Type B pancreatic cell (in vitro differentiated cells): ENCODE results near the gene DNAH9. TPM values are rescaled to one million over a fixed set of nuclear protein-coding genes. Genes with fewer than 3 reads are reported as not detected.

ENCODE experiments used
- DNase-seq: peaks from one replicate; pipeline ENCODE4 v3.0.0; 2021; ENCODE audit warnings: mixed read lengths; ENCODE audit not compliant: unreplicated experiment; ENCODE audit errors: extremely low spot score
- H3K27ac Mint-ChIP-seq: 2 replicates; pipeline ENCODE4 v1.8.0; 2021; ENCODE audit warnings: mild to moderate bottlenecking, mixed read lengths
- H3K27me3 Mint-ChIP-seq: 2 replicates; pipeline ENCODE4 v1.8.0; 2021; ENCODE audit warnings: mixed read lengths
- H3K36me3 Mint-ChIP-seq: 2 replicates; pipeline ENCODE4 v1.8.0; 2021; ENCODE audit warnings: mixed read lengths
- H3K4me1 Mint-ChIP-seq: one replicate; pipeline ENCODE4 v1.8.0; 2021; ENCODE audit warnings: mixed read lengths; ENCODE audit not compliant: unreplicated experiment
- H3K4me3 Mint-ChIP-seq: 2 replicates; pipeline ENCODE4 v1.8.0; 2021; ENCODE audit warnings: mild to moderate bottlenecking, mixed read lengths
- H3K9me3 Mint-ChIP-seq: 2 replicates; pipeline ENCODE4 v1.8.0; 2021; ENCODE audit warnings: mixed read lengths
- CTCF ChIP-seq: fragments of 200-600 bp; sonication (generic); conservative IDR thresholded peaks from 2 replicates; pipeline ENCODE4 v1.5.0; 2021; ENCODE audit warnings: antibody characterized with exemption, mild to moderate bottlenecking
- total RNA-seq: library from RNA; stranded (reverse); gene quantifications from 2 replicates; pipeline ENCODE4 v1.2.1, GENCODE V29; 2021; ENCODE audit warnings: low replicate concordance

The DNAH9 gene
- total RNA-seq, 1 donor from 2014 or later, result 6.2 TPM

GRCh38 chr17:11803231-11803969 is 205.1 kb downstream of the DNAH9 start:
- no peaks in the 10 kb centered on the region for H3K9me3 Mint-ChIP-seq
- no peak overlapping the region for H3K27ac Mint-ChIP-seq
- H3K4me1 Mint-ChIP-seq, result no peaks in the 10 kb centered on the region
- H3K4me3 Mint-ChIP-seq, result no peak overlapping the region
- no peaks in the 10 kb centered on the region for H3K36me3 Mint-ChIP-seq
- no peaks in the 10 kb centered on the region for H3K27me3 Mint-ChIP-seq
- no peak for DNase-seq
- TF ChIP-seq CTCF, result no peak

- H3K9me3 Mint-ChIP-seq, result no peaks in the 10 kb centered on the region
- no peaks in the 10 kb centered on the region for H3K4me1 Mint-ChIP-seq
- no peak overlapping the region for H3K27ac Mint-ChIP-seq
- no peak for TF ChIP-seq CTCF
- H3K27me3 Mint-ChIP-seq, result no peaks in the 10 kb centered on the region
- DNase-seq, result no peak
- H3K4me3 Mint-ChIP-seq, result no peak overlapping the region
- H3K36me3 Mint-ChIP-seq, result no peaks in the 10 kb centered on the region
Measured at GRCh38 chr17:11805138-11805537, 206.9 kb downstream of the DNAH9 start.

GRCh38 chr17:11805952-11806351 is 207.7 kb downstream of the DNAH9 start:
- no peaks in the 10 kb centered on the region for H3K36me3 Mint-ChIP-seq
- no peak overlapping the region for H3K27ac Mint-ChIP-seq

GRCh38 chr17:11807606-11808005 is 209.3 kb downstream of the DNAH9 start:
- no peak for TF ChIP-seq CTCF
- peak; percentile 27 for DNase-seq
- no peaks in the 10 kb centered on the region for H3K27me3 Mint-ChIP-seq
- no peak overlapping the region for H3K4me3 Mint-ChIP-seq
- no peaks in the 10 kb centered on the region for H3K4me1 Mint-ChIP-seq
- no peaks in the 10 kb centered on the region for H3K36me3 Mint-ChIP-seq
- no peak overlapping the region for H3K27ac Mint-ChIP-seq
- H3K9me3 Mint-ChIP-seq, result no peaks in the 10 kb centered on the region

More at GRCh38 chr17:11805952-11806351, 207.7 kb downstream of the DNAH9 start:
- Mint-ChIP-seq H3K4me3 (no peak overlapping the region), H3K4me1 (no peaks in the 10 kb centered on the region), H3K9me3 (no peaks in the 10 kb centered on the region), H3K27me3 (no peaks in the 10 kb centered on the region)
- no peak for TF ChIP-seq CTCF
- DNase-seq, result no peak

- TF ChIP-seq CTCF, result no peak
- H3K4me1 Mint-ChIP-seq, result no peaks in the 10 kb centered on the region
- H3K27ac Mint-ChIP-seq, result no peak overlapping the region
- no peaks in the 10 kb centered on the region for H3K9me3 Mint-ChIP-seq
- DNase-seq, result no peak
- H3K27me3 Mint-ChIP-seq, result no peaks in the 10 kb centered on the region
- H3K4me3 Mint-ChIP-seq, result no peak overlapping the region
- no peaks in the 10 kb centered on the region for H3K36me3 Mint-ChIP-seq
Measured at GRCh38 chr17:11813278-11813677, 215.0 kb downstream of the DNAH9 start.
